GM18907 (cell line): ENCODE data around the gene GABRQ.

Experiments
- ATAC-seq: cut with Tn5 transposase; IDR thresholded peaks from one replicate; pipeline ENCODE4 v1.9.1; 2021; ENCODE audit warnings: mild to moderate bottlenecking, moderate library complexity; ENCODE audit not compliant: unreplicated experiment

GABRQ gene

GRCh38 chrX:152637649-152638442 lies at the start of gene GABRQ:
TSS of gene GABRQ (plus strand) at chrX:152637895. CDS start at chrX:152638203, 308 bp downstream.
- no peak for ATAC-seq

- ATAC-seq: no peak
Observed at GRCh38 chrX:152588206-152588605, 49.5 kb upstream of the GABRQ start.

- ATAC-seq: no peak
Observed at GRCh38 chrX:152600853-152601633, 36.7 kb upstream of the GABRQ start.

GRCh38 chrX:152601848-152602616 lies 35.7 kb upstream of the GABRQ start:
- ATAC-seq: no peak

- no peak for ATAC-seq
Observed at GRCh38 chrX:152614791-152615190, 22.9 kb upstream of the GABRQ start.

GRCh38 chrX:152619897-152620296 lies 17.8 kb upstream of the GABRQ start:
- ATAC-seq: no peak

GRCh38 chrX:152632445-152633097 lies 5.1 kb upstream of the GABRQ start:
- ATAC-seq: peak; percentile 66

- no peak for ATAC-seq
Observed at GRCh38 chrX:152635941-152636340, 1.8 kb upstream of the GABRQ start.

GRCh38 chrX:152638443-152638904 lies 779 bp downstream of the GABRQ start:
- no peak for ATAC-seq

- ATAC-seq: no peak
Observed at GRCh38 chrX:152639426-152639825, 1.7 kb downstream of the GABRQ start.

GRCh38 chrX:152640034-152640818 lies 2.5 kb downstream of the GABRQ start:
- ATAC-seq: no peak

- ATAC-seq: no peak
Observed at GRCh38 chrX:152641256-152641875, 3.7 kb downstream of the GABRQ start.

GRCh38 chrX:152641996-152642395 lies 4.3 kb downstream of the GABRQ start:
- no peak for ATAC-seq

GRCh38 chrX:152642931-152643564 lies 5.4 kb downstream of the GABRQ start:
- no peak for ATAC-seq

GRCh38 chrX:152646961-152647360 lies 9.3 kb downstream of the GABRQ start:
- no peak for ATAC-seq

- no peak for ATAC-seq
Observed at GRCh38 chrX:152647978-152648377, 10.3 kb downstream of the GABRQ start.

- no peak for ATAC-seq
Observed at GRCh38 chrX:152652060-152652459, 14.4 kb downstream of the GABRQ start.

- ATAC-seq: no peak
Observed at GRCh38 chrX:152652467-152652866, 14.8 kb downstream of the GABRQ start.

GRCh38 chrX:152656087-152656486 lies 18.4 kb downstream of the GABRQ start:
- no peak for ATAC-seq
